Small intestine (tissue), 7 donors: ENCODE data around the gene RERE. TPM values are rescaled to one million over a fixed set of nuclear protein-coding genes. Genes with fewer than 3 reads are reported as not detected.

ENCODE experiments used
- DNase-seq, 2 donors: peaks; one replicate each; pipeline versions ENCODE4 v3.0.0 to v3.0.0-alpha.2; 2013
- FAIRE-seq: peaks from 2 replicates; lab custom pipeline; 2012; peaks lifted over from hg19 to GRCh38; lab: Jason Lieb, UNC
- H3K27ac ChIP-seq, 3 donors: one replicate each; pipeline ENCODE4 v1.5.1; 2013; ENCODE audit warnings: low read length in 2 of 3, mild to moderate bottlenecking in 2 of 3, control low read depth in 1 of 3, inconsistent platforms in 1 of 3, low read depth in 1 of 3, moderate library complexity in 1 of 3
- H3K27me3 ChIP-seq, 3 donors: one replicate each; pipeline ENCODE4 v1.6.1; 2013; ENCODE audit warnings: low read length in 3 of 3, inconsistent platforms in 1 of 3; ENCODE audit not compliant: control insufficient read depth in 3 of 3, insufficient read depth in 3 of 3
- H3K36me3 ChIP-seq, 3 donors: one replicate each; pipeline ENCODE4 v1.6.1; 2013; ENCODE audit warnings: low read length in 3 of 3, inconsistent platforms in 1 of 3, low read depth in 1 of 3, mild to moderate bottlenecking in 1 of 3, moderate library complexity in 1 of 3; ENCODE audit not compliant: control insufficient read depth in 3 of 3, insufficient read depth in 2 of 3
- H3K4me1 ChIP-seq, 3 donors: one replicate each; pipeline ENCODE4 v1.6.1; 2013; ENCODE audit warnings: low read length in 2 of 3, inconsistent platforms in 1 of 3, low read depth in 1 of 3, mild to moderate bottlenecking in 1 of 3, moderate library complexity in 1 of 3; ENCODE audit not compliant: control insufficient read depth in 3 of 3, insufficient read depth in 2 of 3
- H3K4me3 ChIP-seq, 3 donors: one replicate each; pipeline ENCODE4 v1.5.1; 2013; ENCODE audit warnings: low read length in 3 of 3, control low read depth in 1 of 3, inconsistent platforms in 1 of 3, low read depth in 1 of 3, mild to moderate bottlenecking in 1 of 3, moderate library complexity in 1 of 3
- H3K9me3 ChIP-seq, 2 donors: one replicate each; pipeline ENCODE4 v1.6.1; 2013; ENCODE audit warnings: low read depth in 1 of 2, low read length in 1 of 2; ENCODE audit not compliant: control insufficient read depth in 2 of 2, insufficient read depth in 1 of 2
- WGBS, 3 donors: extraction: QIAGEN DNeasy Blood & Tissue Kit; methylation state at CpG; one replicate each; pipeline ENCODE4 v1.1.7; 2013; 5-methylcytosine and 5-hydroxymethylcytosine counted together
- polyA plus RNA-seq, 4 donors: library from polyadenylated mRNA; stranded (reverse) in 3 of 4; unstranded in 1 of 4; fragments of 200-250 nt in 3 of 4; fragments of 120-200 nt in 1 of 4; gene quantifications; one replicate each; pipeline versions ENCODE4 v1.2.1 to v1.2.3, GENCODE V29; 2013
- donor health status: healthy with polysubstance abuse.
- donor health status: control.
- donor health status: control.
- donor health status: Bipolar disorder and iron deficiency.
- donor health status: healthy.

Gene RERE
- polyA plus RNA-seq, 4 donors, result 19.5 to 66.8 (median 25.8) TPM

GRCh38 chr1:8363767-8364301 is 453.6 kb downstream of the RERE start:
- peaks cover 23 to 84% (median 41%) of the 10 kb centered on the region in 3 donors for H3K36me3 ChIP-seq

GRCh38 chr1:8363186-8363766 is 454.2 kb downstream of the RERE start:
- 63 to 68% (median 67%) methylated on average over 8 of the region's 8 CpGs for WGBS, 3 donors
- Histone ChIP-seq H3K27me3 (no peaks in the 10 kb centered on the region), H3K4me1 (peaks cover 2 to 19% (median 10%) of the 10 kb centered on the region in 3 donors), H3K9me3 (no peaks in the 10 kb centered on the region), H3K27ac (peak overlapping the region in 1 of 3 donors; percentile 7), H3K36me3 (peaks cover 23 to 88% (median 42%) of the 10 kb centered on the region in 3 donors), H3K4me3 (no peak overlapping the region)
- peak in 1 of 2 donors; percentile 32 for DNase-seq
- no peak for FAIRE-seq

More at GRCh38 chr1:8363767-8364301, 453.6 kb downstream of the RERE start:
- WGBS, 3 donors, result 66 to 80% (median 79%) methylated on average over 18 of the region's 18 CpGs
- peaks cover 2 to 19% (median 10%) of the 10 kb centered on the region in 3 donors for H3K4me1 ChIP-seq
- H3K9me3 ChIP-seq, result no peaks in the 10 kb centered on the region
- no peak overlapping the region for H3K4me3 ChIP-seq
- DNase-seq (no peak), FAIRE-seq (no peak)
- no peaks in the 10 kb centered on the region for H3K27me3 ChIP-seq
- H3K27ac ChIP-seq, result peak overlapping the region in 1 of 3 donors; percentile 47

GRCh38 chr1:8362701-8363101 is 454.7 kb downstream of the RERE start:
- 90 to 95% (median 90%) methylated on average over 13 of the region's 13 CpGs for WGBS, 3 donors
- no peak overlapping the region for H3K4me3 ChIP-seq
- H3K4me1 ChIP-seq, result peaks cover 2 to 16% (median 10%) of the 10 kb centered on the region in 3 donors
- FAIRE-seq (no peak), DNase-seq (no peak)
- H3K27ac ChIP-seq, result no peak overlapping the region
- H3K27me3 ChIP-seq, result no peaks in the 10 kb centered on the region
- H3K36me3 ChIP-seq, result peaks cover 23 to 93% (median 42%) of the 10 kb centered on the region in 3 donors
- H3K9me3 ChIP-seq, result no peaks in the 10 kb centered on the region

- no peak for DNase-seq
- H3K9me3 ChIP-seq, result no peaks in the 10 kb centered on the region
- H3K27me3 ChIP-seq, result no peaks in the 10 kb centered on the region
- 79 to 88% (median 86%) methylated on average over 19 to 21 of the region's 21 CpGs for WGBS, 3 donors
- peaks cover 27 to 97% (median 48%) of the 10 kb centered on the region in 3 donors for H3K36me3 ChIP-seq
- no peak for FAIRE-seq
- no peak overlapping the region for H3K27ac ChIP-seq
- H3K4me3 ChIP-seq, result no peak overlapping the region
- peaks cover 0 to 10% (median 10%) of the 10 kb centered on the region in 3 donors for H3K4me1 ChIP-seq
These were observed 456.1 kb downstream of the RERE start for GRCh38 chr1:8361198-8361849.

- 91 to 94% (median 91%) methylated on average over 13 to 26 of the region's 26 CpGs for WGBS, 3 donors
- H3K36me3 ChIP-seq, result peaks cover 31 to 97% (median 52%) of the 10 kb centered on the region in 3 donors
These were observed 456.8 kb downstream of the RERE start for GRCh38 chr1:8360493-8361197.

GRCh38 chr1:8359617-8360481 is 457.6 kb downstream of the RERE start:
- DNase-seq (no peak), FAIRE-seq (no peak)
- Histone ChIP-seq H3K4me1 (peaks cover 0 to 10% (median 6%) of the 10 kb centered on the region in 3 donors), H3K9me3 (no peaks in the 10 kb centered on the region), H3K27ac (no peak overlapping the region), H3K36me3 (peaks cover 26 to 98% (median 53%) of the 10 kb centered on the region in 3 donors), H3K27me3 (no peaks in the 10 kb centered on the region), H3K4me3 (no peak overlapping the region)
- WGBS, 3 donors, result 92 to 94% (median 92%) methylated on average over 40 to 44 of the region's 44 CpGs

More at GRCh38 chr1:8360493-8361197, 456.8 kb downstream of the RERE start:
- Histone ChIP-seq H3K27ac (no peak overlapping the region), H3K4me1 (peaks cover 0 to 10% (median 10%) of the 10 kb centered on the region in 3 donors), H3K9me3 (no peaks in the 10 kb centered on the region), H3K27me3 (no peaks in the 10 kb centered on the region), H3K4me3 (no peak overlapping the region)
- DNase-seq (no peak), FAIRE-seq (no peak)

- WGBS, 3 donors, result 87 to 91% (median 91%) methylated on average over 23 to 26 of the region's 26 CpGs
- FAIRE-seq (no peak), DNase-seq (no peak)
These were observed 458.4 kb downstream of the RERE start for GRCh38 chr1:8358897-8359616.

More at GRCh38 chr1:8358897-8359616, 458.4 kb downstream of the RERE start:
- peaks cover 24 to 96% (median 53%) of the 10 kb centered on the region in 3 donors for H3K36me3 ChIP-seq
- H3K27ac ChIP-seq, result no peak overlapping the region
- no peaks in the 10 kb centered on the region for H3K9me3 ChIP-seq
- peaks cover 0 to 6% (median 2%) of the 10 kb centered on the region in 3 donors for H3K4me1 ChIP-seq
- no peak overlapping the region for H3K4me3 ChIP-seq
- H3K27me3 ChIP-seq, result no peaks in the 10 kb centered on the region
